HepG2 (cell line): Measurements from ENCODE around the gene SPAG9. TPM values are rescaled to one million over a fixed set of nuclear protein-coding genes. Genes with fewer than 3 reads are reported as not detected.

ENCODE experiments used
- AGO2 ChIP-seq: fragments of 200-400 bp; formaldehyde crosslinking; optimal IDR thresholded peaks from 2 replicates; pipeline ENCODE3; 2017; ENCODE audit warnings: mild to moderate bottlenecking, low read depth, low read length, moderate library complexity
- ARID5B ChIP-seq: IDR thresholded peaks from 2 replicates; pipeline ENCODE4 v1.4.0; 2020; ENCODE audit warnings: mild to moderate bottlenecking, missing genetic modification reagents
- ARNT2 ChIP-seq: sonication (generic); formaldehyde crosslinking; IDR thresholded peaks from 2 replicates; pipeline ENCODE4 v1.8.0; 2022; ENCODE audit warnings: mild to moderate bottlenecking, low read depth, missing genetic modification reagents, moderate library complexity
- BHLHE40 ChIP-seq: IDR thresholded peaks from 2 replicates; pipeline ENCODE4 v1.6.1; 2011; ENCODE audit warnings: low read length, improper control_type of control experiment
- HNF4A ChIP-seq: sonication (generic); formaldehyde crosslinking; IDR thresholded peaks from 2 replicates; pipeline ENCODE4 v1.4.0; 2020; ENCODE audit warnings: missing genetic modification reagents
- HNRNPL ChIP-seq: fragments of 200-400 bp; formaldehyde crosslinking; IDR thresholded peaks from 2 replicates; pipeline ENCODE4 v1.6.1; 2017; ENCODE audit warnings: mild to moderate bottlenecking, low read depth, low read length
- KAT8 ChIP-seq: IDR thresholded peaks from 2 replicates; pipeline ENCODE4 v1.6.1; 2016; ENCODE audit warnings: missing genetic modification reagents, missing compliant biosample characterization
- MYPOP ChIP-seq: sonication (generic); formaldehyde crosslinking; IDR thresholded peaks from 2 replicates; pipeline ENCODE4 v1.8.1; 2023; ENCODE audit warnings: mild to moderate bottlenecking, moderate library complexity, missing genetic modification reagents
- RARA ChIP-seq: IDR thresholded peaks from 2 replicates; pipeline ENCODE4 v1.6.1; 2016; ENCODE audit warnings: missing genetic modification reagents, missing compliant biosample characterization
- SMAD3 ChIP-seq: sonication (generic); formaldehyde crosslinking; IDR thresholded peaks from 2 replicates; pipeline ENCODE4 v1.4.0; 2020; ENCODE audit warnings: missing genetic modification reagents
- SOX5 ChIP-seq: IDR thresholded peaks from 2 replicates; pipeline ENCODE4 v1.6.1; 2016; ENCODE audit warnings: borderline replicate concordance
- SOX6 ChIP-seq, 2 experiments: fragments of 450-650 bp in 1 of 2; sonication (generic) in 1 of 2; formaldehyde crosslinking in 1 of 2; IDR thresholded peaks; 2 replicates each; pipeline versions ENCODE4 v1.4.0 to v1.6.1; 2017 to 2020; ENCODE audit warnings: antibody characterized with exemption in 1 of 2, mild to moderate bottlenecking in 1 of 2, missing genetic modification reagents in 1 of 2
- SP5 ChIP-seq: IDR thresholded peaks from 2 replicates; pipeline ENCODE4 v1.6.1; 2016; ENCODE audit warnings: low read depth, borderline replicate concordance
- SPEN ChIP-seq: sonication (generic); formaldehyde crosslinking; IDR thresholded peaks from 2 replicates; pipeline ENCODE4 v1.5.1; 2020; ENCODE audit warnings: low read depth, mild to moderate bottlenecking, missing genetic modification reagents
- XBP1 ChIP-seq: sonication (generic); formaldehyde crosslinking; IDR thresholded peaks from 2 replicates; pipeline ENCODE4 v1.5.0; 2020; ENCODE audit warnings: missing genetic modification reagents
- ZBTB25 ChIP-seq: IDR thresholded peaks from 2 replicates; pipeline ENCODE4 v1.6.1; 2018; ENCODE audit warnings: missing genetic modification reagents
- ZBTB26 ChIP-seq: IDR thresholded peaks from 2 replicates; pipeline ENCODE4 v1.6.1; 2016; ENCODE audit warnings: missing compliant biosample characterization, missing genetic modification reagents, borderline replicate concordance
- ZNF335 ChIP-seq: sonication (generic); formaldehyde crosslinking; IDR thresholded peaks from 2 replicates; pipeline ENCODE4 v1.4.0; 2020; ENCODE audit warnings: missing genetic modification reagents
- ZNF460 ChIP-seq: sonication (generic); formaldehyde crosslinking; IDR thresholded peaks from 2 replicates; pipeline ENCODE4 v1.5.1; 2020; ENCODE audit warnings: missing genetic modification reagents, mild to moderate bottlenecking, borderline replicate concordance
- ZNF768 ChIP-seq: sonication (generic); formaldehyde crosslinking; IDR thresholded peaks from 2 replicates; pipeline ENCODE4 v1.4.0; 2020; ENCODE audit warnings: missing genetic modification reagents
- ZSCAN31 ChIP-seq: sonication (generic); formaldehyde crosslinking; IDR thresholded peaks from 2 replicates; pipeline ENCODE4 v1.5.0; 2020; ENCODE audit warnings: low read depth, mild to moderate bottlenecking, missing genetic modification reagents
- polyA plus RNA-seq, 8 experiments: library from polyadenylated mRNA; depleted of rRNA in 3 of 8; stranded (reverse) in 7 of 8; unstranded in 1 of 8; fragments of >200 nt; fragmentation: Illumina TruSeq in 4 of 8; extraction: Trizol in 4 of 8; gene quantifications; 2 replicates each; pipeline versions ENCODE4 v1.2.1 to v1.2.3, GENCODE V29; 2011 to 2016; ENCODE audit warnings: low read depth in 4 of 8, missing spikeins in 1 of 8, mixed read lengths in 1 of 8; ENCODE audit not compliant: insufficient read depth in 1 of 8
- total RNA-seq, 5 experiments: library from RNA; depleted of rRNA; stranded (reverse); fragments of >200 nt; fragmentation: Illumina TruSeq; extraction: Trizol; gene quantifications; 2 replicates each; pipeline ENCODE4 v1.2.3, GENCODE V29; 2016; ENCODE audit warnings: low read depth in 1 of 5

Gene SPAG9
- total and polyA plus RNA-seq, 2 of the 13 experiments (the other 11 are each of a cell fraction or from before 2014, with no cell fraction given): 43.2 to 78.6 TPM

GRCh38 chr17:50935221-50935995, 185.3 kb downstream of the SPAG9 start (continued):
- TF ChIP-seq ARID5B (CRISPR knock-in tag): peak; percentile 76
- peak; percentile 91 for TF ChIP-seq BHLHE40
- 0 out of 2 replicates have a peak, but pooled peaks have one; percentile 32 for TF ChIP-seq SPEN (CRISPR knock-in tag)
- 0 out of 2 replicates have a peak, but pooled peaks have one; percentile 23 for TF ChIP-seq ZNF768 (CRISPR knock-in tag)
- TF ChIP-seq AGO2: no peak
- TF ChIP-seq ZNF460 (CRISPR knock-in tag): 0 out of 2 replicates have a peak, but pooled peaks have one; percentile 24
- TF ChIP-seq ZBTB26 (CRISPR knock-in tag): 0 out of 2 replicates have a peak, but pooled peaks have one; percentile 58
- TF ChIP-seq ZSCAN31 (CRISPR knock-in tag): 0 out of 2 replicates have a peak, but pooled peaks have one; percentile 43
- TF ChIP-seq HNRNPL: peak; percentile 97
- peak; percentile 67; the same call in 1 of the 2 replicates for TF ChIP-seq ZBTB25 (CRISPR knock-in tag)
- no peak for TF ChIP-seq SMAD3 (CRISPR knock-in tag)
- TF ChIP-seq MYPOP (CRISPR knock-in tag): 0 out of 2 replicates have a peak, but pooled peaks have one; percentile 34
- peak; percentile 56; the same call in 1 of the 2 replicates for TF ChIP-seq ARNT2 (CRISPR knock-in tag)
- 0 out of 2 replicates have a peak, but pooled peaks have one; percentile 10 for TF ChIP-seq ZNF335 (CRISPR knock-in tag)
- TF ChIP-seq KAT8 (CRISPR knock-in tag): peak; percentile 41; the same call in 1 of the 2 replicates
- no peak for TF ChIP-seq XBP1 (CRISPR knock-in tag)
- no peak for TF ChIP-seq SOX6 (IDR thresholded peaks at IDR 0.05)
- TF ChIP-seq SOX6 (CRISPR knock-in tag; IDR thresholded peaks at IDR 0.05): 0 out of 2 replicates have a peak, but pooled peaks have one; percentile 5
- peak; percentile 43 for TF ChIP-seq HNF4A (CRISPR knock-in tag)
- TF ChIP-seq SOX5 (CRISPR knock-in tag): peak; percentile 46; the same call in 1 of the 2 replicates
- TF ChIP-seq RARA (CRISPR knock-in tag): peak; percentile 77
- TF ChIP-seq SP5: peak; percentile 24; the same call in 1 of the 2 replicates
